ENCODE measurements around the gene RAD51B.

DNA sequence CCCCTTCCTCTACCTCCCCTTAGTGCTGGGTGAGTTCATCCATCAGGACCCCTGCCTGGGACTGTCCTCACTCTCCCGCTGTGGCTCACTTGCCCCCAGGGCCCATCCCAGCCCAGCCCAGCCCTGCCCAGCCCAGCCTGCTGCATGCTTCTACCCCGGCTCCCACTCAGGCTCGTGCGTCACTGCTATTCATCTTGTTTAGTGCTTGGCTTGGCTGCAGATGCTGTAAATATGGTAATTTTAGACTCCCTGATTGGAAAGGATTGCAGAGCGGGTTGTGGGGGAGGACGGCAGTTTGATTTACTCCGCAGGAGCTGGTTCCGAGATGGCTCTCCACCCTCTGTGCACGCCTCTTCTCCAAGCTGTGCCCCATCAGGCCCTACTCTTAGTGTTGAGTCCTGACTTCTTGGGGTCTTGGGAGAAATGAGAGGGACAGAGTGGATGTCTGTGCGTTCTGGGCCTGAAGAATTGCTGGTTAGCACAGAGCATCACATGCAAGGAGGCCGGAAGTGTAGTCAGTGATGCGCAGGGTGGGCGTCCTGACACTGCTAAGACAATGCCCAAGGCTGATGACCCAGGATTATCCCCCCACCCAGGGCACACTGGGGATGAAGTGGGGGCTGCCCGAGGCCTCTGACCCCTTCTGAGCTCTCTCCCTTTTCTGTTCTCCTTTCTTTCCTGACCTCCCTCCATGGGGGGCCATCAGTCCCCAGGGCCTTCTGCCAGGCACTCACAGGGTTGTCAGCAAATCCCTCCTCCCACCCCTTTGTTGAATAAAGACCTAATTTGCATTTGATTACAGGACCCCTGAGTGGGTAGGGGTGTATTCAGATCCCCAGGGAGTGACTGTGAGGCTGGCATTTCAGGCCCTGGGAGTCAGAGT, 728.9 kb downstream of the RAD51B start:
- TF ChIP-seq, protein P1, sequence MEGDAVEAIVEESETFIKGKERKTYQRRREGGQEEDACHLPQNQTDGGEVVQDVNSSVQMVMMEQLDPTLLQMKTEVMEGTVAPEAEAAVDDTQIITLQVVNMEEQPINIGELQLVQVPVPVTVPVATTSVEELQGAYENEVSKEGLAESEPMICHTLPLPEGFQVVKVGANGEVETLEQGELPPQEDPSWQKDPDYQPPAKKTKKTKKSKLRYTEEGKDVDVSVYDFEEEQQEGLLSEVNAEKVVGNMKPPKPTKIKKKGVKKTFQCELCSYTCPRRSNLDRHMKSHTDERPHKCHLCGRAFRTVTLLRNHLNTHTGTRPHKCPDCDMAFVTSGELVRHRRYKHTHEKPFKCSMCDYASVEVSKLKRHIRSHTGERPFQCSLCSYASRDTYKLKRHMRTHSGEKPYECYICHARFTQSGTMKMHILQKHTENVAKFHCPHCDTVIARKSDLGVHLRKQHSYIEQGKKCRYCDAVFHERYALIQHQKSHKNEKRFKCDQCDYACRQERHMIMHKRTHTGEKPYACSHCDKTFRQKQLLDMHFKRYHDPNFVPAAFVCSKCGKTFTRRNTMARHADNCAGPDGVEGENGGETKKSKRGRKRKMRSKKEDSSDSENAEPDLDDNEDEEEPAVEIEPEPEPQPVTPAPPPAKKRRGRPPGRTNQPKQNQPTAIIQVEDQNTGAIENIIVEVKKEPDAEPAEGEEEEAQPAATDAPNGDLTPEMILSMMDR (conservative IDR thresholded peaks at IDR 0.05), result no peak
- TF ChIP-seq ZFX (IDR thresholded peaks at IDR 0.05), result no peak

All from C4-2B (cell line).